HG02798 (cell line): Measurements from ENCODE around the gene PRRT3.
"Not testable (repeated sequence)": the region's sequence is repeated elsewhere in the genome, so short reads cannot be mapped to it uniquely, and the experiment has no call there.

Source experiments
- ATAC-seq: cut with Tn5 transposase; IDR thresholded peaks from one replicate; pipeline ENCODE4 v1.9.1; 2021; ENCODE audit warnings: mild to moderate bottlenecking; ENCODE audit not compliant: unreplicated experiment, poor library complexity

The PRRT3 gene

GRCh38 chr3:9948586-9948985 is 3.6 kb downstream of the PRRT3 start:
- no peak for ATAC-seq

GRCh38 chr3:9947025-9947995 is 4.9 kb downstream of the PRRT3 start:
- no peak for ATAC-seq

GRCh38 chr3:9946112-9947024 is 5.8 kb downstream of the PRRT3 start:
- peak; percentile 59 for ATAC-seq

GRCh38 chr3:9945358-9945757 is 6.8 kb downstream of the PRRT3 start:
- ATAC-seq, result no peak

GRCh38 chr3:9944271-9944670 is 7.9 kb downstream of the PRRT3 start:
- no peak for ATAC-seq

- no peak for ATAC-seq
Measured at GRCh38 chr3:9942934-9943690, 9.1 kb downstream of the PRRT3 start.

- no peak for ATAC-seq
Measured at GRCh38 chr3:9942164-9942563, 10.0 kb downstream of the PRRT3 start.

- no peak for ATAC-seq
Measured at GRCh38 chr3:9940746-9941145, 11.5 kb downstream of the PRRT3 start.

GRCh38 chr3:9939906-9940305 is 12.3 kb downstream of the PRRT3 start:
- ATAC-seq, result not testable (repeated sequence)

- no peak for ATAC-seq
Measured at GRCh38 chr3:9938966-9939365, 13.2 kb downstream of the PRRT3 start.

- ATAC-seq, result no peak
Measured at GRCh38 chr3:9937486-9938238, 14.5 kb downstream of the PRRT3 start.

- no peak for ATAC-seq
Measured at GRCh38 chr3:9935966-9936510, 16.2 kb downstream of the PRRT3 start.

- ATAC-seq, result no peak
Measured at GRCh38 chr3:9934993-9935392, 17.2 kb downstream of the PRRT3 start.

GRCh38 chr3:9934235-9934621 is 18.0 kb downstream of the PRRT3 start:
- ATAC-seq, result no peak

GRCh38 chr3:9933561-9934234 is 18.5 kb downstream of the PRRT3 start, which contains the start of gene CRELD1:
TSS of gene CRELD1 (plus strand) at chr3:9933834. CDS start at chr3:9934439, 605 bp downstream.
- ATAC-seq, result peak; percentile 91

- ATAC-seq, result peak; percentile 70
Measured at GRCh38 chr3:9932843-9933560, 19.2 kb downstream of the PRRT3 start.

GRCh38 chr3:9932535-9932842 is 19.7 kb downstream of the PRRT3 start:
- ATAC-seq, result no peak

- ATAC-seq, result no peak
Measured at GRCh38 chr3:9930804-9931418, 21.3 kb downstream of the PRRT3 start.
